ENCODE data around the gene PLOD1.
A peak's percentile ranks its signal among the peaks of the same experiment; 100 is the strongest.
"Not testable (repeated sequence)": the region's sequence is repeated elsewhere in the genome, so short reads cannot be mapped to it uniquely, and the experiment has no call there.

Gene PLOD1

GRCh38 chr1:12005488-12006166 lies 71.1 kb downstream of the PLOD1 start:
- FAIRE-seq (no peak), DNase-seq (ENCODE audit: low spot score) (no peak)

- DNase-seq (ENCODE audit: low spot score) (no peak), FAIRE-seq (no peak)
Measured at GRCh38 chr1:12006167-12006921, 71.8 kb downstream of the PLOD1 start.

- DNase-seq (ENCODE audit: low spot score) (no peak), FAIRE-seq (no peak)
Measured at GRCh38 chr1:12007204-12007603, 72.7 kb downstream of the PLOD1 start.

DNA sequence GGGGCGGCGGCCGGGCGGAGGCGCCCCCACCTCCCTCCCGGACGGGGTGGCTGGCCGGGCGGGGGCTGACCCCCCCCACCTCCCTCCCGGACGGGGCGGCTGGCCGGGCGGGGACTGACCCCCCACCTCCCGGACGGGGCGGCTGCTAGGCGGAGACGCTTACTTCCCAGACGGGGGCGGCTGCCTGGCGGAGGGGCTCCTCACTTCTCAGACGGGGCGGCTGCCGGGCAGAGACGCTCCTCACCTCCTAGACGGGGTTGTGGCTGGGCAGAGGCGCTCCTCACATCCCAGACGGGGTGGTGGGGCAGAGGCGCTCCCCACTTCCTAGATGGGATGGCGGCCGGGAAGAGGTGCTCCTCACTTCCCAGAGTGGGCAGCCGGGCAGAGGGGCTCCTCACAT lies 73.8 kb downstream of the PLOD1 start:
- FAIRE-seq; DNase-seq (ENCODE audit: low spot score): not testable (repeated sequence)

GRCh38 chr1:12009318-12009947 lies 74.9 kb downstream of the PLOD1 start:
- FAIRE-seq, result no peak

DNA sequence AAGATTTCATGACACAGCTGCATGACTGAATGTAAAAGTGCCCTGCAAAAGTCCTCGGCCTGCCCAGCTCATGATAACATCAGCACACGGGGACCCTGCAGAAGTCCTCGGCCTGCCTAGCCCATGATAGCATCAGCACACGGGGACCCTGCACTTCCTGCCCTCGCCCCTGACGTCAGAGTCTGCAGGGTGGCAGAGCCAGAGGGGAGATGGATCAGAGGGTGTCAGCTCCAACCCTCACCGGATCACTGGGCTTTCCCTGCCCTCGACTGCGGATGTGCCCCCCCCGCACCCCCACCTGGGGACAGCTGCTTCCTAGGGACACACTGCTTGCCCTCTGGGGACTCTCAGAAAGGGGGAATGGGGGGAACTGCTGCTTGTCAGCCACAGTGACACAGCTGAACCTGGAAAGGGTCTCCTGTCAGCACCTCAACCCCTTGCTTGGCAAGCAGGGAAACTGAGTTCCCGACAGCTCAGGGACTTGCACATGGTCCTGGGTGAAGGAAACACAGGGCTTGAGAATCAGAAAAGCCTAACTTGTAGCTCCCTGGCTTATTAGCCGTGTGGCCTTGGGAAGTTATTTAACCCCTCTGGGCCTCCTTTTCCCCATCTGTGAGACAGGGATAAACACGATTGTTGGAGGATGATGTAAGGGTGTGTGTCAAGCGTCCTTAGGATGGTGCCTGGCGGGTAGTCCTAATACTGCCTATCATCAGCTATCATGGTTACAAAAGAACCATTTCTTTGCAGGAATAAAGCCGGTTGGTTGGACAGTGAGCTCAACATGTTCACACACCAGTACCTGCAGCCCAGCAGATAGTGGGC lies 76.4 kb downstream of the PLOD1 start:
- no peak for FAIRE-seq

More at GRCh38 chr1:12009318-12009947, 74.9 kb downstream of the PLOD1 start:
- DNase-seq (ENCODE audit: low spot score), result no peak

GRCh38 chr1:12011998-12012397 lies 77.5 kb downstream of the PLOD1 start:
- DNase-seq (ENCODE audit: low spot score) (no peak), FAIRE-seq (peak; percentile 65)

More for the DNA sequence above, 76.4 kb downstream of the PLOD1 start:
- no peak for DNase-seq (ENCODE audit: low spot score)

GRCh38 chr1:12012560-12013316 lies 78.2 kb downstream of the PLOD1 start:
- FAIRE-seq (no peak), DNase-seq (ENCODE audit: low spot score) (no peak)

GRCh38 chr1:12014141-12014991 lies 79.8 kb downstream of the PLOD1 start:
- no peak for FAIRE-seq
- DNase-seq (ENCODE audit: low spot score), result no peak

GRCh38 chr1:12015001-12015491 lies 80.5 kb downstream of the PLOD1 start:
- FAIRE-seq, result no peak
- DNase-seq (ENCODE audit: low spot score), result no peak

DNA sequence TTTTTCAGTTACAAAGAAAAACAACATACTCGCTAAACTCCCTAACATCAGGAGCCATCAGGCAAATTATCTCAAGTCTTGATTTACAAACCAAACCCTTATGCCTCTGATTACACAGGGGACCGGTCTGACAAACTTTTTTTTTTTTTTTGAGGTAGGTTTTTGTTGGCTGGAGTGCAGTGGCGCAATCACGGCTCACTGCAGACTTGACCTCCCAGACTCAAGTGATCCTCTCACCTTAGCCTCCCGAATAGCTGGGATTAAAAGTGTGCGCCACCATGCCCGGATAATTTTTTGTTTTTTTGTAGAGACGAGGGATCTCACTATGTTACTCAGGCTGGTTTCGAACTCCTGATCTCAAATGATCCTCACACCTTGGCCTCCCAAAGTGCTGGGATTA lies 81.0 kb downstream of the PLOD1 start:
- FAIRE-seq, result no peak
- no peak for DNase-seq (ENCODE audit: low spot score)

- no peak for DNase-seq (ENCODE audit: low spot score)
Measured at GRCh38 chr1:12016182-12016581, 81.7 kb downstream of the PLOD1 start.

GRCh38 chr1:12019858-12020509 lies 85.5 kb downstream of the PLOD1 start:
- DNase-seq (ENCODE audit: low spot score) (peak; percentile 14), FAIRE-seq (no peak)

More at GRCh38 chr1:12016182-12016581, 81.7 kb downstream of the PLOD1 start:
- no peak for FAIRE-seq

DNA sequence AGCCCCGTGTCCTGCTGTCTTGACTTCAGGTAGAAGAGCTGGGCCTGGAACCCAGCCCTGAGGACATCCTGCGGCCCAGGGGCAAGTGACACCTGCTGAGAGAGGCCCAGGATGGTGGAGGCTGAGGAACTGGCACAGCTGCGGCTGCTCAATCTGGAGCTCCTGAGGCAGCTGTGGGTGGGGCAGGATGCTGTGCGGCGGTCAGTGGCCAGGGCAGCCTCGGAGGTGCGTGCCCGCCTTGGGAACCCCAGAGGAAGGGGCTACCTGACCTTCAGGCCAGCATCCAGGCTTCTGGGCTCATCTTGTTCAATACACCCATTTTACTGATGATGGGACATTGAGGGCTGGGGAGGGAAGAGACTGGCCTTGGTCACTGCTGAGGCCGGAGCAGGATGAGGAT lies 87.1 kb downstream of the PLOD1 start:
- DNase-seq (ENCODE audit: low spot score), result no peak
- FAIRE-seq, result no peak

- DNase-seq (ENCODE audit: low spot score), result no peak
- no peak for FAIRE-seq
Measured at GRCh38 chr1:12022036-12022435, 87.5 kb downstream of the PLOD1 start.

Measured in urothelium cell line (cell line).